Osteocyte (in vitro differentiated cells): ENCODE data around the gene TBC1D1. TPM values are rescaled to one million over a fixed set of nuclear protein-coding genes. Genes with fewer than 3 reads are reported as not detected.

Source experiments
- DNase-seq: peaks from one replicate; pipeline ENCODE4 v3.0.0; 2021; ENCODE audit warnings: mixed read lengths; ENCODE audit not compliant: unreplicated experiment; ENCODE audit errors: extremely low spot score
- H3K27ac Mint-ChIP-seq: one replicate; pipeline ENCODE4 v1.8.0; 2021; ENCODE audit warnings: mild to moderate bottlenecking, mixed read lengths; ENCODE audit not compliant: unreplicated experiment
- H3K27me3 Mint-ChIP-seq: one replicate; pipeline ENCODE4 v1.8.0; 2021; ENCODE audit warnings: mixed read lengths; ENCODE audit not compliant: unreplicated experiment
- H3K36me3 Mint-ChIP-seq: one replicate; pipeline ENCODE4 v1.8.0; 2021; ENCODE audit warnings: mixed read lengths; ENCODE audit not compliant: unreplicated experiment
- H3K4me1 Mint-ChIP-seq: one replicate; pipeline ENCODE4 v1.8.0; 2021; ENCODE audit warnings: mixed read lengths; ENCODE audit not compliant: unreplicated experiment
- H3K4me3 Mint-ChIP-seq: one replicate; pipeline ENCODE4 v1.8.0; 2021; ENCODE audit warnings: mild to moderate bottlenecking, moderate library complexity, mixed read lengths; ENCODE audit not compliant: unreplicated experiment
- H3K9me3 Mint-ChIP-seq: one replicate; pipeline ENCODE4 v1.8.0; 2021; ENCODE audit warnings: mixed read lengths; ENCODE audit not compliant: unreplicated experiment
- CTCF ChIP-seq: fragments of 200-600 bp; sonication (generic); IDR thresholded peaks from 2 replicates; pipeline ENCODE4 v1.5.0; 2021; ENCODE audit warnings: antibody characterized with exemption, mild to moderate bottlenecking, moderate library complexity
- total RNA-seq: library from RNA; stranded (reverse); gene quantifications from 2 replicates; pipeline ENCODE4 v1.2.1, GENCODE V29; 2021

Gene TBC1D1
- total RNA-seq, 1 donor from 2014 or later = 46.2 TPM

- no peaks in the 10 kb centered on the region for H3K27me3 Mint-ChIP-seq
- no peaks in the 10 kb centered on the region for H3K36me3 Mint-ChIP-seq
- H3K27ac Mint-ChIP-seq = no peak overlapping the region
- no peak for DNase-seq
- no peak overlapping the region for H3K4me3 Mint-ChIP-seq
- H3K4me1 Mint-ChIP-seq = peaks cover 24% of the 10 kb centered on the region
- no peak for TF ChIP-seq CTCF
- no peaks in the 10 kb centered on the region for H3K9me3 Mint-ChIP-seq
Measured at GRCh38 chr4:38009421-38009820, 118.5 kb downstream of the TBC1D1 start.

DNA sequence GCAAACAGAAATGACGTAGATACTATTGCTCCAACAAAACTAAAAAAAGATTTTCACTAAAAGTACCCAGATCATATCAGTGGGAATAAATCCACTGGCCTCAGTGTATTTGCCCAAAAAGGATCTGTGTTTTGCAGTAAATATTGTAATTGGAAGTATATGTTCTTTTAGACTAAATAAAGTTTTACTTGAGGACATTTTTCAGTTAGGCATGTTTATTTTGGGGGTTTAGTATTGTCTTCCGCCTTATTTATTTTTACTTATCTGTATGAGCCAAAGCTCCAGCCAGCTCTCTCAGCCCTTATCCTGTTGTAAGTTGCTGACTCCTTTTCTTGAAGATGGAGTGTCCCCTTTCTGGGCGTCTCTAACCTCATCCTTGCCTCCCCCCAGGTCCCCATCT lies 119.1 kb downstream of the TBC1D1 start:
- Mint-ChIP-seq H3K4me3 (no peak overlapping the region), H3K27me3 (no peaks in the 10 kb centered on the region), H3K36me3 (no peaks in the 10 kb centered on the region), H3K27ac (no peak overlapping the region), H3K9me3 (no peaks in the 10 kb centered on the region), H3K4me1 (peaks cover 22% of the 10 kb centered on the region)
- DNase-seq = no peak
- no peak for TF ChIP-seq CTCF

DNA sequence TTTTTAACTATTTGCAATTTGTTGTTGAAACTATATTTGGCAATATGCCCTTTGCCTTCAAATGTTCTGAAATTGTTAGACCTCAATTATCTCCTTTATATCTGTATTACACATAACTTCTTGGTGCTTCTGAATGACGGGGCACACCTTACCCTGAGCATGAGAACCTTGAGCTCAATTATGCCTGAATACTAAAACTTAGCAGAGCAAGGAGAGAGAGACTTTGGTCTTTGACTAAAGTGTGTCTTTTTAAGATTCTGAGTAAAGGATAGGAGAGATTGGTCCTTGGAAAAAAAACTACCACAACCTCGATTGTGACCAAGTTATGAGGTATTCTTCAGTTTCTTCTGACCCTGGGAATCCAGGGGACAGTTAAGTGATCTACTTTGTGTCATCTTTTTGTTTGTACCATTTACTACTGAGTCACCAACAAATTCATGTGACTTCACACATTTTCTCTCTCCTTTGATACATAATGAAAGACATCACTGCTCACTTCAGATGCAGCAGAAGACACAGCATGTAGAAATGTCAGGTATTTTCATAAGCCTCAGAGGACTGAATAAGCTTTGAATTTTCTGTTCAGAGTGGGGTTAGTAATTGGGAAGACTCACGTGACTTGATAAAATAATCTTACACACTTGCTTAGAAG lies 120.8 kb downstream of the TBC1D1 start:
- TF ChIP-seq CTCF = no peak
- Mint-ChIP-seq H3K36me3 (no peaks in the 10 kb centered on the region), H3K4me3 (no peak overlapping the region), H3K4me1 (peaks cover 16% of the 10 kb centered on the region), H3K27me3 (no peaks in the 10 kb centered on the region), H3K9me3 (no peaks in the 10 kb centered on the region), H3K27ac (no peak overlapping the region)
- no peak for DNase-seq

- H3K27me3 Mint-ChIP-seq = no peaks in the 10 kb centered on the region
- no peak for DNase-seq
- H3K9me3 Mint-ChIP-seq = no peaks in the 10 kb centered on the region
- TF ChIP-seq CTCF = no peak
- H3K27ac Mint-ChIP-seq = no peak overlapping the region
- no peak overlapping the region for H3K4me3 Mint-ChIP-seq
- peaks cover 16% of the 10 kb centered on the region for H3K4me1 Mint-ChIP-seq
- H3K36me3 Mint-ChIP-seq = no peaks in the 10 kb centered on the region
Measured at GRCh38 chr4:38013461-38014366, 122.8 kb downstream of the TBC1D1 start.

DNA sequence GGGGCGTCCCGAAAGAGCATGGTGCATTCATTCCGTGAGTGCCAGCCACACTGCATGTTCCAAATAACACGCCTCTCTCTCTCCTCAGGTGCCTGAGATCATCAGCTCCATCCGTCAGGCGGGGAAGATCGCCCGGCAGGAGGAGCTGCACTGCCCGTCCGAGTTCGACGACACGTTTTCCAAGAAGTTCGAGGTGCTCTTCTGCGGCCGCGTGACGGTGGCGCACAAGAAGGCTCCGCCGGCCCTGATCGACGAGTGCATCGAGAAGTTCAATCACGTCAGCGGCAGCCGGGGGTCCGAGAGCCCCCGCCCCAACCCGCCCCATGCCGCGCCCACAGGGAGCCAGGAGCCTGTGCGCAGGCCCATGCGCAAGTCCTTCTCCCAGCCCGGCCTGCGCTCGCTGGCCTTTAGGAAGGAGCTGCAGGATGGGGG lies 123.6 kb downstream of the TBC1D1 start:
- no peaks in the 10 kb centered on the region for H3K27me3 Mint-ChIP-seq
- no peak for TF ChIP-seq CTCF
- no peak overlapping the region for H3K4me3 Mint-ChIP-seq
- no peaks in the 10 kb centered on the region for H3K36me3 Mint-ChIP-seq
- no peak overlapping the region for H3K27ac Mint-ChIP-seq
- H3K4me1 Mint-ChIP-seq = peaks cover 11% of the 10 kb centered on the region
- DNase-seq = no peak
- H3K9me3 Mint-ChIP-seq = no peaks in the 10 kb centered on the region
